Endothelial cell of umbilical vein (primary cell): Measurements from ENCODE around the gene SYT7.

Experiments
- CTCF ChIP-seq, 2 donors: IDR thresholded peaks; 1 replicate in 1 of 2; 2 replicates in 1 of 2; pipeline ENCODE4 v1.5.1; 2011; ENCODE audit warnings: low read length in 2 of 2, mild to moderate bottlenecking in 2 of 2, moderate library complexity in 2 of 2, control low read depth in 1 of 2, inconsistent platforms in 1 of 2, low read depth in 1 of 2; ENCODE audit not compliant: insufficient read depth in 1 of 2; ENCODE audit errors: extremely low read depth in 1 of 2
- EZH2 ChIP-seq: IDR thresholded peaks from 2 replicates; pipeline ENCODE4 v1.6.1; 2012; ENCODE audit warnings: borderline replicate concordance, low read depth, mild to moderate bottlenecking, moderate library complexity, low read length, inconsistent platforms; ENCODE audit not compliant: severe bottlenecking
- FOS ChIP-seq: IDR thresholded peaks from 2 replicates; pipeline ENCODE4 v1.6.1; 2011; ENCODE audit warnings: mild to moderate bottlenecking, low read length, moderate library complexity, borderline replicate concordance; ENCODE audit not compliant: insufficient read depth
- JUN ChIP-seq: IDR thresholded peaks from 2 replicates; pipeline ENCODE4 v1.6.1; 2011; ENCODE audit warnings: borderline replicate concordance, low read depth; ENCODE audit not compliant: insufficient read length, insufficient read depth
- MAX ChIP-seq: IDR thresholded peaks from 2 replicates; pipeline ENCODE4 v1.6.1; 2011; ENCODE audit not compliant: insufficient read depth, insufficient read length
- MYC ChIP-seq: IDR thresholded peaks from one replicate; pipeline ENCODE4 v1.6.1; 2011; ENCODE audit warnings: mild to moderate bottlenecking, low read depth, low read length
- POLR2A ChIP-seq: IDR thresholded peaks from 2 replicates; pipeline ENCODE4 v1.6.1; 2012; ENCODE audit warnings: low read depth, mild to moderate bottlenecking, control low read depth, low read length
- POLR2AphosphoS5 ChIP-seq: IDR thresholded peaks from 2 replicates; pipeline ENCODE4 v1.6.1; 2012; ENCODE audit warnings: low read depth, mild to moderate bottlenecking, control low read depth, low read length, moderate library complexity; ENCODE audit not compliant: insufficient read depth

GRCh38 chr11:61598886-61599868 is 18.3 kb upstream of the SYT7 start:
- TF ChIP-seq CTCF (IDR thresholded peaks at IDR 0.05; ENCODE audit: extremely low read depth in 1 of 2, insufficient read depth in 1 of 2, low read depth in 1 of 2, low read length in 2 of 2) (no peak), EZH2 (no peak), POLR2AphosphoS5 (no peak), MYC (no peak), POLR2A (no peak), MAX (no peak), FOS (no peak), JUN (no peak)
